Measurements from ENCODE around the gene RASGRP3. TPM values are rescaled to one million over a fixed set of nuclear protein-coding genes. Genes with fewer than 3 reads are reported as not detected.

Gene RASGRP3
- total and polyA plus RNA-seq, 2 of the 13 experiments (the other 11 are each of a cell fraction or from before 2014, with no cell fraction given): 0.01 TPM; not detected in 1

GRCh38 chr2:33476131-33476792 is at the start of gene RASGRP3 (continued):
- no peak for TF ChIP-seq ARID3A (IDR thresholded peaks at IDR 0.05; ENCODE audit: low read depth, low read length)
- no peak for TF ChIP-seq SP1 (IDR thresholded peaks at IDR 0.05)
- TF ChIP-seq SP1 (CRISPR knock-in tag; IDR thresholded peaks at IDR 0.05): no peak
- no peak for TF ChIP-seq ZNF563 (CRISPR knock-in tag; IDR thresholded peaks at IDR 0.05)
- TF ChIP-seq FOXC1 (CRISPR knock-in tag; IDR thresholded peaks at IDR 0.05; ENCODE audit: borderline replicate concordance): no peak
- no peak for TF ChIP-seq SMAD1 (CRISPR knock-in tag; IDR thresholded peaks at IDR 0.05; ENCODE audit: borderline replicate concordance, low read depth)

DNA sequence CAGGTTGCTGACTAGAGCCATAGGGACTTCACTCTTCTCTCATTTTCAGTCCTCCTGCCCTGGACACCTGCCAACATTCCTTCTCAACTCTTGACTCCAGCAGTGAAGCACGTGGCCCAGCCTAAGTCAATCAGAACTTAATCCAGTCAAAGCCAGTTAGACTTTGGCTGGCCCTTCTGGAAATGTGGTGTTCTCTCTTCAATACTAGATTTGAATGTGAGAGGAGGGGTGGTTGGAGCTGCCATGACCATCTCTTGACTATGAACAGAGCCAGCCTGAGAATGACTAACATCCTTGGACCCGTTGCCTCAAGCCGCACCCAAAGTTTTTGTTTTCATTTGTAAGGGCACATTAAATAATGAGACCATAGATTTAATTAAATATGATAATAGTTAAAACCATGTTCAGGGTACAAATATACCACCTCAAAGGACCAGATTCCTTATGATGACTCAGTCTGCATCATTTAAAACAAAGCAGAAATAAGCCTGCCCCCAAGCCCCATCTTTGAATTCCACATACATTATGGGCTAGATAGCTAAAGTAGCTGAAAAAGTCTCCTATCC is 49.7 kb upstream of the RASGRP3 start:
- no peak overlapping the region for H2AFZ ChIP-seq (ENCODE audit: low read length)
- ChIA-PET POLR2A (no interaction called here), CTCF (ENCODE audit: low intra/inter-chr PET ratio, low total read pairs) (no interaction called here)
- no peak overlapping the region for H3K4me3 ChIP-seq (replicated peaks in 1 of 3; ENCODE audit: insufficient read depth in 1 of 3, low read depth in 2 of 3, low read length in 3 of 3)
- no peak for ATAC-seq
- WGBS (ENCODE audit: low lambda C conversion rate): 53% methylated on average over 3 of the region's 3 CpGs
- no peak for FAIRE-seq
- H3K4me2 ChIP-seq (ENCODE audit: low read depth, low read length): no peak overlapping the region
- in situ Hi-C loops (cut with HindIII; ENCODE audit: extremely low pct_ligation_motif_present, low pct_unique_long_range_greater_than_20kb): no loop called here
- no peaks in the 10 kb centered on the region for H3K4me1 ChIP-seq (ENCODE audit: insufficient read depth, low read length)
- H3K27me3 ChIP-seq (ENCODE audit: control insufficient read depth in 1 of 2, insufficient read depth in 2 of 2, low read length in 2 of 2): 0 out of 5 replicates have a peak, but pooled peaks cover 1 to 2% of the 10 kb centered on the region in 2 experiments
- H3K36me3 ChIP-seq (replicated peaks in 1 of 2; ENCODE audit: control insufficient read depth in 1 of 2, insufficient read depth in 2 of 2, low read length in 2 of 2): no peaks in the 10 kb centered on the region
- H4K20me1 ChIP-seq (ENCODE audit: insufficient read depth, low read length): no peaks in the 10 kb centered on the region
- no peak overlapping the region for H3K9ac ChIP-seq (ENCODE audit: insufficient read depth, low read depth, low read length)
- DNase-seq (ENCODE audit: low spot score): peak; percentile 23
- intact Hi-C loops (cut with micrococcal nuclease; ENCODE audit: unreplicated experiment): no loop called here
- no peaks in the 10 kb centered on the region for H3K9me3 ChIP-seq (ENCODE audit: low read length)
- no TSS peak for BruUV-seq (replicated peaks)
- no peak overlapping the region for H3K27ac ChIP-seq (ENCODE audit: extremely low read length, insufficient read depth, low read length)
- H3K79me2 ChIP-seq (ENCODE audit: insufficient read depth, low read length): no peaks in the 10 kb centered on the region
- TF ChIP-seq ZSCAN21 (CRISPR knock-in tag; IDR thresholded peaks at IDR 0.05; ENCODE audit: borderline replicate concordance) (no peak), RFX1 (IDR thresholded peaks at IDR 0.05) (no peak), HHEX (CRISPR knock-in tag; IDR thresholded peaks at IDR 0.05) (no peak), CENPBD1 (CRISPR knock-in tag; IDR thresholded peaks at IDR 0.05; ENCODE audit: borderline replicate concordance, low read depth) (no peak), ZNF33B (CRISPR knock-in tag; IDR thresholded peaks at IDR 0.05) (no peak), MXD4 (CRISPR knock-in tag; IDR thresholded peaks at IDR 0.05) (no peak), ZNF572 (CRISPR knock-in tag; IDR thresholded peaks at IDR 0.05) (no peak), HCFC1 (IDR thresholded peaks at IDR 0.05; ENCODE audit: low read depth, low read length) (no peak)
